ENCODE data around the gene SHISA7.
"Not testable (repeated sequence)": the region's sequence is repeated elsewhere in the genome, so short reads cannot be mapped to it uniquely, and the experiment has no call there.

SHISA7 gene

GRCh38 chr19:55462722-55463121, 19.6 kb upstream of the SHISA7 start:
- FAIRE-seq, result no peak

- FAIRE-seq, result no peak
Observed at GRCh38 chr19:55461974-55462626, 19.0 kb upstream of the SHISA7 start.

DNA sequence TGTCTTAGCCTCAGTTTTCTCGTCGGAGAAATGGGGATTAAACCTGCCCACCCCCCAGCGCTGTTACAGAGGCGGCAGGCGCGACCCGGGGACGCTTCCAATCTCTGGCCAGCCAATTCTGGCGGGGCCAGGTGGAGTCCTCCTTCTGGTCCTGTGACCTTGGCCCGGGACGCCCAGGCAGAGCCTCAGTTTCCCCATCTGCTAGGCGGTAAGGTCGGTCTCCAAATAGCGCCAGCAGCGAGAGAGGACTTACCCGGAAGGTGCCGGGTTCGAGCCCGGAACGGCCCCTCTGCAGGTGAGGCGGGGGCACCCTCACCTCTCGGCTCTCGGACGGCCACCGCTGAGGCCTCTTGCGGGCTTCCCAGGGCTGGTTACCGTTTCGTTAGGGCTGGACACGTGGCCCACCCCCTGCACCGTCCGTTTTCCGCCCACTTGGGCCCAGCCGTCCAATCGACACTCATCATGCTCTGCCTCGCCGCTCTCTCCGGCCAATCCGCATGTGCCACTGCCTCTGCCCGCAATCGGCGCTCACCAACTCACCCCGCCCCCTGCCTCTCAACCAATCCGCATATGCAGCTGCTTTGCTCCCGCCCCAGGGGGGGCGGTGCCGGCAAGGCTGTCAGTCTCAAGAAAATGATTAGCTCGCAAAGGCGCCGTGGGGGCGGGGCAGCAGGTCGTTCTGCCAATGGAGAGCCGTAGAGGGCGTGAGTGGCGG, 18.3 kb upstream of the SHISA7 start, which contains the start of gene ISOC2:
TSS of gene ISOC2 (minus strand) at position 384 of the 715 bp plus-strand sequence. CDS start 5,156 bp downstream, outside the sequence.
- peak; percentile 97 for FAIRE-seq

DNA sequence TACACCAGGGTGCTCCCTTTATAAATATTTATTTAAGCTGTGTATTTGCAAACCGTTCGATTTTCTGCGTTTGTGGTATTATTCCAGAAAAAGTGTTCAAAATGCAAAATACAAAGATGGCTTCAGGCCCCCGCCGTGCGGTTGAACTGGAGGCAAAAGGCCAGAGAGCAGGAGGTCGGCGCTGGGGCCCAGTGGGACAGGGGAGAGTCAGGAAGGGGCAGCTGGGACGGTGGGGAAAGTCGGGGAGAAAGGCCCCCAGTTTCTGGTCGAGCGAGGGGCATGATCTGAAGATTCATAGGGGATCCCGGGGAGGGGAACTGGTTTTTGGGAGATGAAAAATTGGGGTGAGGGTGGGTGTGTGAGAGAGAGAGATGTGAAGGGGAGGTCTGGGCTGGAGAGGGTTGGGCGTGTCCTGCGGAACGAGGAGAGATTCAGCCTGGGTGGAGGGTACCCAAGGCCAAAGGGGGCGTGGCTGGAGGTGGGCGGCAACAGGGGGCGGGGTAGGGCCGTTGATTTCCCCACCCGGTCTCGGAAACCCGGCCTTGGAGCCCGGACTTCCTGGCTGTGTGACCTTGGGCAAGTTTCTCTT, 17.7 kb upstream of the SHISA7 start:
- FAIRE-seq, result peak; percentile 53

- no peak for FAIRE-seq
Observed at GRCh38 chr19:55459950-55460657, 17.0 kb upstream of the SHISA7 start.

DNA sequence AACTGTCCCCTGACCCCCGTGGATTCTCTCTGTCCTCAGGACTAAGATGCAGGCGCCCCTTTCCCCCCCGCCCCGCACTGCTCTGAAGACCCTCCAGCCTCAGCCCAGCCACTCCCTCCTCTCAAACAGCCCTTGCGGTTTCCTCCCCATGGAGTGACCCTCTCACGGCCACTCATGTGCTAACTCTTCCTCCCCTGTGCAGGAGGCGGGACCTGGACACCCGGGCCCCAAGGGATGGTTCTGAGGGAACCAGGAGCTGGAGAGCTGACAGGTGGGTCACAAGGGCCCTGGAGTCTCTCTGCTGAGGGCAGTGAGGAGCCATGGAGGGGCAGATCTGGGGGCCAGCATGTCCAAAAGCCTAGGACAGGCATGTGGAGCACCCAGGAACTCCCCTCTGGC, 16.4 kb upstream of the SHISA7 start:
- no peak for FAIRE-seq

DNA sequence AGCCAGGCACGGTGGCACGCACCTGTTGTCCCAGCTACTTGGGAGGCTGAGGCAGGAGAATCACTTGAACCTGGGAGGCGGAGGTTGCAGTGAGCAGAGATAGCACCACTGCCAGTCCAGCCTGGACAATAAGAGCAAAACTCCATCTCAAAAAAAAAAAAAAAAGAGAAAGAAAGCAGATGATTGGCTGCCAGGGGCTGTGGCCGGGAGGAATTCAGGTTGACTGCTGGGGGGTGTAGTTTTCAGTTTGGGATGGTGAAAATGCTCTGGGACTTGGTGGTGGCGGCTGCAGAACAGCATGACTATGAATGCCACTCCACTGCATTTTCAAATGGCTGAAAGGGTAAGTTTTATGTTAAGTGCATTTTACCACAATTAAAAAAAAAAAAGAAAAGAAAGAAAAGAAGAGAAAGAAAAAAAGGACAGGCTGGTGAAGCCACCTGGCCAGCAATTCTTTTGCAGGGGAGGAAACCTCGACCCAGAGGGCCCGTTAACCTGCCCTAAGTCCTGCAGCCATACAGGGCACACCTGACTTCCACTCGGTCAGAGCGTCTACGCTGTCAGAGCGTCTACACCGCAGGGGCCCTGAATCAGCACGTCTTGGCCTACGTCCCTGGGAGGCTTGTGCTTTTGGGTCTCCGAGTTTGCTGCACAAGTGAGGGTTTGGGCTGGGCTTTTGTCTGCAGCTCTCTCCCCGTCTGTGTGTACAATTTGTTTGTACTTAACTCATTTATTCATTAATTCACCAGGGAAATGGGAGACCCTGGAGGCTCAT, 14.8 kb upstream of the SHISA7 start:
- FAIRE-seq, result no peak

DNA sequence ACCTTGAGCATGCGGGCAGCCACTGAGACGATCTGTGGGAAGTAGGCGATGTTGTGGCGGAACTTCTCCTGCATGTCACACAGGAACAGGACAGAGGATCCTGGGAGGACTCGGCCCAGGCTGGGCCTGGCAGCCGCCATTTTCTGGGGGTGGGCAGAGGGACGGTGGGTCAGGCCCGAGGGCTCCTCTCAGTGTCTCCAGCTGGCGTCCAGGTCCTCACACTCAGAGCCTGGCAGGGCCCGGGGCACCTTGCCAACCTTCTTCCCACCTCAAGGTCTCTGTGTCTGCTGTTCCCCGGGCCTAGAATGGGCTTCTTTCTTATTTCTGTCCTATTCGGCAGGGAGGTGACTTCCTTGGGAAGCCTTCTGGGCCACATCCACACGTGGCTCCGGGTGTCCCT, 13.2 kb upstream of the SHISA7 start:
- no peak for FAIRE-seq

DNA sequence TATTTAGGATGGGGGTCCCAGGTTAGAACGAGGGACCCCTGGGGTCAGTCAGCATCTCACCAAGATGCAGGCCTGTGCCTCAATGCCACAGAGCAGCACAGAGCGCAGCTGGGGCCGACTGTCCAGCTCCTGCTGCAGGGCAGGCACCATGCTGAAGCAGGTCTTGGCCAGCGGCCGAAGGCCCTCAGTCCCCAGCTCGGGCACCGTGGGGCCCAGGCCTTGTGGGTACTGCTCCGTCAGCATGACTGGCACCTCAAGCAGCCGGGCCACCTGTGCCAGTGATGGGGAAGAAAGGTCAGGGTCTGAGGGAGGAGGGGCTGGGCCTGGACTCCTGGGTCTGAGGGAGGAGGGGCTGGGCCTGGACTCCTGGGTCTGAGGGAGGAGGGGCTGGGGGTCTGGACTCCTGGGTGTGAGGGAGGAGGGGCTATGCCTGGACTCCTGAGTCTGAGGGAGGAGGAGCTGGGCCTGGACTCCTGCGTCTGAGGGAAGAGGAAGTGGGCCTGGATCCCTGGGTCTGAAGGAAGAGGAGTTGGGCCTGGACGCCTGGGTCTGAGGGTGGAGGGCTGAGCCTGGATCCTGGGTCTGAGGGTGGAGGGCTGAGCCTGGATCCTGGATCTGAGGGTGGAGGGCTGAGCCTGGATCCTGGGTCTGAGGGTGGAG, 12.6 kb upstream of the SHISA7 start:
- FAIRE-seq, result no peak

DNA sequence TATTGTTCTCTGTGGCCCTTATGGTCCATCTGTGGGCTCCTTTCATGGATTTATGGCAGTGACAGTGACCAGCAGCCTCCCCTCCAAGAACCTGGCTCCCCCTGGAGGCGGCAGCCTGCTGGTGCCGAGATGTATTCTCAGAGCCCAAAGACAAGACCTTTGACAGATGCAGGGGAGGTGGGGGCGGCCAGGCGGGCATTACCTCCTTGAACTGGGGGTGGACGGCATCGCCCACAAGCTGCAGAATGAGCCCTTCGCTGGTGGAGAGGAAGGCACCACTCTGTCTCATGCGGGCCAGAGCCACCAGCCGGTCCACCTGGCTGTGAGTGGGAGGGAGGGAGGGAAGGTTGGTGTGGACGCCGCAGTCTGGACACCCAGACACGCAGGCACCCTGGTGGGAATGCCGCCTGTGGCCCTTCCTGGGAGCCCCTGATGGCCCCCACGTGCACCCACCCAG, 11.7 kb upstream of the SHISA7 start:
- FAIRE-seq, result no peak

- no peak for FAIRE-seq
Observed at GRCh38 chr19:55453511-55454260, 10.6 kb upstream of the SHISA7 start.

- no peak for FAIRE-seq
Observed at GRCh38 chr19:55452749-55453346, 9.7 kb upstream of the SHISA7 start.

- FAIRE-seq, result no peak
Observed at GRCh38 chr19:55451965-55452748, 9.1 kb upstream of the SHISA7 start.

DNA sequence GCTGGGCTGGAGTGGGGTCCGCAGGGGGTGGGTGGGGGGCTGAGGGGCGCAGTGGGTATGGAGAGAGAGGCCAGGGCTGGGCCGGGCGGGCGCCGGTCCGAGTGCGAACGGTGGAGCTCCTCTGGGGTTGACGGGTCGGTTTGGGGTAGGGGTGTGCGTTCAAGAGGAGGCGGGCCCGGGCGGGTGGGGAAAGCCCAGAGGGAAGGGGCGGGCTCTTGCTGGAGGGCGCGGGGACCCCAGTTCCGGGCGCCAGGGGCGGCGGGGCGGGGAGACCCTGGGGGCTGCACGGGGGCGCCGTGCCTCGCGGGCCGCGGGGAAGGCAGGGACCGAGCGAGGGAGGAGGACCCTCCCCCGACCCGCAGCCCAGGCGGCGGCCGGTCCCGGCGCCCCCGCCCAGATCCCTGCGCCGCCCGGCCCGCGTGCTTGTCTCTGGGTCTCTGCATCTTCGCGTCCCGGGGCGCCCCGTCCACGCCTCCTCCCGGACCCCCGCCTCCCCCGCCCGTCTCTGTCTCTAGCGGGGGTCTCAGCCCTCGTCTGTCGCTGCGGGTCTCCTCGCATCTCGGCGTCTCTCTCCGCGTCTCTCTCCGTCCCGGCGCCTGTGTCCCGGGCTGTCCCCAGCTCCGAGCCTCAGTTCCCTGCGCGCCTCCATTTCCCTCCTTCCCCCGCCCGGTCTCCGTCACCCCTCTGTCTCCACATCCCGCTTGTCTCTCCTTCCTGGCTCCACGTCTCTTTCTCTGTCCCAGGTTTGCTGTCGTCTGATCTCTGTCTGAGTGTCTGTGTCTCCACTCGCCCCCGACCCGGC, 8.3 kb upstream of the SHISA7 start:
- no peak for FAIRE-seq

DNA sequence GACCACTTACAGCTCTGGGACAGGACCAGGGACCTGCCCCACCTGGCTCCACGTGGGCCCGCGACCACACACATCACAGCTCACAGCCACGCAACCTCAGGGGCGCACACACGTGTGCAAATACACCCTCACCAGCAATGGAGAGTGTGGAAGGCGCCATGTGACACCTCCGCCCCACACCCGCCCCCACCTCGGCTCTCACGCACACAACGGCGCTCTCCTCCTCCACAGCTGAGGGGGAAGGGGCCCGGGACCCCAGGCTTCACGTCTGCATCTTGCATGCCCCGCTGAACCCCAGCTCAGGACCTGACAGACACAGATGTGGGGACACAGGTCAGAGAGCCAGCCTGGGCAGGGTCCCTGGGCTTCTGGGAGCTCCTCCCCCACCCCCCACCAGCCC, 6.4 kb upstream of the SHISA7 start:
- FAIRE-seq, result no peak

- not testable (repeated sequence) for FAIRE-seq
Observed at GRCh38 chr19:55448175-55448490, 5.0 kb upstream of the SHISA7 start.

DNA sequence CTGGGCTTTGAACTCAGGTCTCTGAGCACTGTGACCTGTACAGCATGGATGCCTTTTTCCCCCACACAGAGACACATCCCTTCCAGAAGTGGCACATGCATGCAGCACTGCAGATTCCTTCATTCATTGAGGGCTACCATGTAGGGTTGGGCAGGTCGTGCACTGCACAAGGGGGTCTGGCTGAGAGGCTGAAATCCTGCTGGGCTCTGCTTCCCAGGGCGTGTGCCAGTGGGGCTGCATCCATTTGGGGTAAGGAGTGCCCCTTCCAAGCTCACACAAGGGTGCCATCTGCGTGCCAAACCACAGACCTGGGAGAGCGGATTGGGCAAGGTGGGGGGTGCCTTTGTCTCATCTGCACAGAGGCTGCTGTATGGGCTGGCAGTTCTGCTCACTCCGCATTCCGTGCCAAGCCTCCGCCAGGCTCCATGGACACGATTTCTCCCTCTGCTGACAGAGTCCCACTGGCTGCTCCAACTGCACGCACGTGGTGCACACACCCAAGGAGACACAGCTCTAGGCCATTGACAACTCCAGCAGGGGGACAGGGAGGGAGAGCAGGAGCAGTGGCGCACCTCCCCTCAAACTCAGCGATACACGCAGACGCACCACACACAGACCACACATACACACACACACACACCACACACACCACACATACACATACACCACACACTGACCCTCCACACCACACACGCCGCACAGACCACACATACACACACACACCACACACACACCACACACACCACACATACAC, 4.5 kb upstream of the SHISA7 start:
- no peak for FAIRE-seq

- FAIRE-seq, result no peak
Observed at GRCh38 chr19:55446060-55446459, 3.0 kb upstream of the SHISA7 start.

DNA sequence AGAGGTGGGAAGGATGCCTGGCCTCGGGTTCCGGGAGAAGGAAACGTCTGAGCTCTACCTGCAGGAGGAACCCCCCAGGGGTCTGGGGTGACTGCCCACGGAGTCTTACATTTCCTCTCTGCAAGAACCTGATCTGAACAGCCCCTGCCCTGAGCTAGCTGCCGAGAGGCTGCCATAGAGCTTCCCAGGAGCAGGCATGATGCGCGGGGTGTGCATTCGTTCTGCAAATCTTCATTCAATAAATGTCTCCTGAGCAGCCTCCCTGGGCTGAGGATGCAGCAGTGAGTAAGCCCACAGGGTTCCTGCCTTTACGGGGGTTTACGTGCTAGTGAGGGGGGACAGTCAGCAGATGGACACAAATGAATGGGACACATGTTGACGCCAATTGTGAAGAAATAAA, 1.5 kb upstream of the SHISA7 start:
- no peak for FAIRE-seq

Measured in TTC549 (cell line).